Measurements from ENCODE around the gene CRYBG3. TPM values are rescaled to one million over a fixed set of nuclear protein-coding genes. Genes with fewer than 3 reads are reported as not detected.
A peak's percentile ranks its signal among the peaks of the same experiment; 100 is the strongest.

Gene CRYBG3
- total and polyA plus RNA-seq, 2 donors (not counting 1 experiment from before 2014, with no cell fraction given), result 8.7 to 29.9 TPM

DNA sequence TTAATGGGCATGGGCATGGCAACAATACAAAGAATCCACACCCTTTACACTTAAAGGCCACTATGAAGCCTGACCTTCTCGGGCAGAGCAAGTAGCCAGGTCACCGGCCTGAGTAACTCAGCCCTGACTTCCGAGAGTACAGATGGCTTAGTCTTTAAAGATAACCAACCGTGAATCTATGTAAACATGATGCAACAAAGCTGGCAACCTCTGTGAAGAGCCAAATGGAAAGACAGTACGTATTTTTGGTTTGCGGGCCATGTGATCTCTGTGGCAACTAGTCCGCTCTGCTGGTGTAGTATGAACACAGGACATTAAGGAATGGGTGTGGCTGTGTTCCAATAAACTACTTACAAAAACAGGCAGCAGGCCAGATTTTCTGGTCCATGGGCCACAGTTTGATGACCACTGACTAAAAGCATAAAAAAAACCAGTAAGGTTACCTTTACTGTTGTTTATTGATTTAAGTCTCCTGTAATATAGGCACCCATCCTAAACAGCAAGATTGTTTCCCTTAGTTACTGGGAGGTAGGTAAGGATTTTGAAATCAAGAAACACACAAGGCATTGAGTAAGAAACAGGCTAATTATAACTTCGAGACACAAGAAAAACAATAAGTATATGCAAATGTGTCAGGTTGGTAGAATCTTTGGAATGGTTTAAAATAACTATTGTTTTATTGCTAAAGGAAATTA is 136.0 kb downstream of the CRYBG3 start:
- H2AFZ ChIP-seq (ENCODE audit: low read length), result no peak overlapping the region
- H3K4me2 ChIP-seq (ENCODE audit: extremely low read depth, insufficient read depth, low read length), result no peak overlapping the region
- no peak overlapping the region for H3K4me3 ChIP-seq (replicated peaks in 1 of 4; ENCODE audit: control extremely low read depth in 1 of 4, insufficient read depth in 1 of 4, low read depth in 3 of 4, low read length in 4 of 4)
- H3K27me3 ChIP-seq (ENCODE audit: control insufficient read depth, insufficient read depth, low read length), result no peaks in the 10 kb centered on the region
- H3K9me3 ChIP-seq (ENCODE audit: control insufficient read depth, insufficient read depth, low read depth, low read length), result no peaks in the 10 kb centered on the region
- DNase-seq (ENCODE audit: low read depth in 2 of 2), result peak in 1 of 2 donors; percentile 83
- H3K79me2 ChIP-seq (ENCODE audit: control insufficient read depth, insufficient read depth, low read length), result peaks cover 2% of the 10 kb centered on the region
- TF ChIP-seq, protein P1, sequence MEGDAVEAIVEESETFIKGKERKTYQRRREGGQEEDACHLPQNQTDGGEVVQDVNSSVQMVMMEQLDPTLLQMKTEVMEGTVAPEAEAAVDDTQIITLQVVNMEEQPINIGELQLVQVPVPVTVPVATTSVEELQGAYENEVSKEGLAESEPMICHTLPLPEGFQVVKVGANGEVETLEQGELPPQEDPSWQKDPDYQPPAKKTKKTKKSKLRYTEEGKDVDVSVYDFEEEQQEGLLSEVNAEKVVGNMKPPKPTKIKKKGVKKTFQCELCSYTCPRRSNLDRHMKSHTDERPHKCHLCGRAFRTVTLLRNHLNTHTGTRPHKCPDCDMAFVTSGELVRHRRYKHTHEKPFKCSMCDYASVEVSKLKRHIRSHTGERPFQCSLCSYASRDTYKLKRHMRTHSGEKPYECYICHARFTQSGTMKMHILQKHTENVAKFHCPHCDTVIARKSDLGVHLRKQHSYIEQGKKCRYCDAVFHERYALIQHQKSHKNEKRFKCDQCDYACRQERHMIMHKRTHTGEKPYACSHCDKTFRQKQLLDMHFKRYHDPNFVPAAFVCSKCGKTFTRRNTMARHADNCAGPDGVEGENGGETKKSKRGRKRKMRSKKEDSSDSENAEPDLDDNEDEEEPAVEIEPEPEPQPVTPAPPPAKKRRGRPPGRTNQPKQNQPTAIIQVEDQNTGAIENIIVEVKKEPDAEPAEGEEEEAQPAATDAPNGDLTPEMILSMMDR (conservative IDR thresholded peaks at IDR 0.05 in 1 of 2, IDR thresholded peaks at IDR 0.05 in 1 of 2; ENCODE audit: low read depth in 1 of 2, low read length in 2 of 2), result no peak
- no peak for TF ChIP-seq EZH2 (IDR thresholded peaks at IDR 0.05; ENCODE audit: low read length, missing control alignments)
- H3K4me1 ChIP-seq (ENCODE audit: control insufficient read depth, extremely low read depth, insufficient read depth, low read length), result peaks cover 12% of the 10 kb centered on the region
- peaks cover 4% of the 10 kb centered on the region for H3K36me3 ChIP-seq (ENCODE audit: control insufficient read depth, insufficient read depth, low read length)
- H3K9ac ChIP-seq (ENCODE audit: insufficient read depth, low read length), result no peak overlapping the region
- no peak overlapping the region for H3K27ac ChIP-seq (ENCODE audit: insufficient read depth, low read length)
- no peaks in the 10 kb centered on the region for H4K20me1 ChIP-seq (ENCODE audit: control insufficient read depth, extremely low read depth, insufficient read depth, low read length)

DNA sequence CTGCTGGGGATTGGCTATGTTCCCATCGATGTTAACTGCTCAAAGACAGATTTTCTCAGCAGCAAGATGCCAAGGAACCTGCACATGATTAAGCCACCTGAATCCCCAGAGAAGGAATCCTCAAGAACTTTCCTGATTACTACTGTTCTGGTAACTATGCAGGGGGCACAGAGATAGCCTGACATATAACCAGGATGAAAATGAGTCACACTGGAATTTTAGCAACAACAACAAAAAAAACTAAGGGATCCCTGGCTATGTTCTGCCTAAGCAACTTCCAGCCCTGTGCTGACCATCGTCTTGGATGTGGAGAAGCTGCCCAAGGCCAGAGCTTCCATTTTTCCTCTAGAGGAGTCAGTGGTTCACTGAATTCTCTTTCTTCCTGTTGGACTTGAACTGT is 136.6 kb downstream of the CRYBG3 start:
- TF ChIP-seq, protein P1 (conservative IDR thresholded peaks at IDR 0.05 in 1 of 2, IDR thresholded peaks at IDR 0.05 in 1 of 2; ENCODE audit: low read depth in 1 of 2, low read length in 2 of 2), result no peak
- no peak for TF ChIP-seq EZH2 (IDR thresholded peaks at IDR 0.05; ENCODE audit: low read length, missing control alignments)
- H3K4me2 ChIP-seq (ENCODE audit: extremely low read depth, insufficient read depth, low read length), result no peak overlapping the region
- H3K9ac ChIP-seq (ENCODE audit: insufficient read depth, low read length), result no peak overlapping the region
- H3K27me3 ChIP-seq (ENCODE audit: control insufficient read depth, insufficient read depth, low read length), result no peaks in the 10 kb centered on the region
- H2AFZ ChIP-seq (ENCODE audit: low read length), result no peak overlapping the region
- no peak overlapping the region for H3K4me3 ChIP-seq (replicated peaks in 1 of 4; ENCODE audit: control extremely low read depth in 1 of 4, insufficient read depth in 1 of 4, low read depth in 3 of 4, low read length in 4 of 4)
- DNase-seq (ENCODE audit: low read depth in 2 of 2), result peak in 1 of 2 donors; percentile 58
- peaks cover 4% of the 10 kb centered on the region for H3K36me3 ChIP-seq (ENCODE audit: control insufficient read depth, insufficient read depth, low read length)
- H3K79me2 ChIP-seq (ENCODE audit: control insufficient read depth, insufficient read depth, low read length), result peaks cover 2% of the 10 kb centered on the region
- no peaks in the 10 kb centered on the region for H3K9me3 ChIP-seq (ENCODE audit: control insufficient read depth, insufficient read depth, low read depth, low read length)
- H3K27ac ChIP-seq (ENCODE audit: insufficient read depth, low read length), result no peak overlapping the region
- no peaks in the 10 kb centered on the region for H4K20me1 ChIP-seq (ENCODE audit: control insufficient read depth, extremely low read depth, insufficient read depth, low read length)
- H3K4me1 ChIP-seq (ENCODE audit: control insufficient read depth, extremely low read depth, insufficient read depth, low read length), result peaks cover 9% of the 10 kb centered on the region

- TF ChIP-seq EZH2 (IDR thresholded peaks at IDR 0.05; ENCODE audit: low read length, missing control alignments), result no peak
- TF ChIP-seq, protein P1 (conservative IDR thresholded peaks at IDR 0.05 in 1 of 2, IDR thresholded peaks at IDR 0.05 in 1 of 2; ENCODE audit: low read depth in 1 of 2, low read length in 2 of 2), result no peak
- H3K27me3 ChIP-seq (ENCODE audit: control insufficient read depth, insufficient read depth, low read length), result no peaks in the 10 kb centered on the region
- no peak overlapping the region for H3K4me3 ChIP-seq (replicated peaks in 1 of 4; ENCODE audit: control extremely low read depth in 1 of 4, insufficient read depth in 1 of 4, low read depth in 3 of 4, low read length in 4 of 4)
- no peak overlapping the region for H3K9ac ChIP-seq (ENCODE audit: insufficient read depth, low read length)
- H3K27ac ChIP-seq (ENCODE audit: insufficient read depth, low read length), result no peak overlapping the region
- H3K9me3 ChIP-seq (ENCODE audit: control insufficient read depth, insufficient read depth, low read depth, low read length), result no peaks in the 10 kb centered on the region
- peaks cover 4% of the 10 kb centered on the region for H3K36me3 ChIP-seq (ENCODE audit: control insufficient read depth, insufficient read depth, low read length)
- peaks cover 2% of the 10 kb centered on the region for H3K79me2 ChIP-seq (ENCODE audit: control insufficient read depth, insufficient read depth, low read length)
- H3K4me1 ChIP-seq (ENCODE audit: control insufficient read depth, extremely low read depth, insufficient read depth, low read length), result peaks cover 9% of the 10 kb centered on the region
- H2AFZ ChIP-seq (ENCODE audit: low read length), result no peak overlapping the region
- no peaks in the 10 kb centered on the region for H4K20me1 ChIP-seq (ENCODE audit: control insufficient read depth, extremely low read depth, insufficient read depth, low read length)
- no peak for DNase-seq (ENCODE audit: low read depth in 2 of 2)
- H3K4me2 ChIP-seq (ENCODE audit: extremely low read depth, insufficient read depth, low read length), result no peak overlapping the region
Measured at GRCh38 chr3:97958796-97959195, 137.0 kb downstream of the CRYBG3 start.

Measured in fibroblast of lung (primary cell).